Embryonic facial prominence (tissue), 1 donor: ENCODE measurements around the gene STX1A.
"Not testable (repeated sequence)": the region's sequence is repeated elsewhere in the genome, so short reads cannot be mapped to it uniquely, and the experiment has no call there.

ENCODE experiments used
- DNase-seq: peaks from one replicate; pipeline ENCODE4 v3.0.0-alpha.2; 2016; ENCODE audit errors: extremely low spot score

The STX1A gene

GRCh38 chr7:73735528-73735905 is 16.0 kb upstream of the STX1A start:
- no peak for DNase-seq

- no peak for DNase-seq
Observed at GRCh38 chr7:73734619-73735527, 15.4 kb upstream of the STX1A start.

- no peak for DNase-seq
Observed at GRCh38 chr7:73732397-73732796, 12.9 kb upstream of the STX1A start.

GRCh38 chr7:73730485-73730884 is 11.0 kb upstream of the STX1A start:
- DNase-seq, result no peak

- no peak for DNase-seq
Observed at GRCh38 chr7:73728551-73728950, 9.1 kb upstream of the STX1A start.

- no peak for DNase-seq
Observed at GRCh38 chr7:73727952-73728351, 8.5 kb upstream of the STX1A start.

- DNase-seq, result no peak
Observed at GRCh38 chr7:73726083-73726466, 6.6 kb upstream of the STX1A start.

- no peak for DNase-seq
Observed at GRCh38 chr7:73723813-73724212, 4.3 kb upstream of the STX1A start.

GRCh38 chr7:73722785-73723184 is 3.3 kb upstream of the STX1A start:
- DNase-seq, result no peak

GRCh38 chr7:73722182-73722581 is 2.7 kb upstream of the STX1A start:
- not testable (repeated sequence) for DNase-seq

GRCh38 chr7:73721377-73721817 is 1.9 kb upstream of the STX1A start:
- DNase-seq, result no peak

- DNase-seq, result not testable (repeated sequence)
Observed at GRCh38 chr7:73720443-73720842, 974 bp upstream of the STX1A start.

GRCh38 chr7:73719806-73720169 is 319 bp upstream of the STX1A start:
- no peak for DNase-seq

GRCh38 chr7:73718438-73718881 is 1.0 kb downstream of the STX1A start:
- no peak for DNase-seq

GRCh38 chr7:73717991-73718405 is 1.5 kb downstream of the STX1A start:
- no peak for DNase-seq

- no peak for DNase-seq
Observed at GRCh38 chr7:73717025-73717807, 2.3 kb downstream of the STX1A start.

GRCh38 chr7:73716318-73716890 is 3.1 kb downstream of the STX1A start:
- DNase-seq, result no peak

- DNase-seq, result no peak
Observed at GRCh38 chr7:73715648-73716317, 3.7 kb downstream of the STX1A start.

- DNase-seq, result not testable (repeated sequence)
Observed at GRCh38 chr7:73713319-73713718, 6.2 kb downstream of the STX1A start.

GRCh38 chr7:73712773-73713172 is 6.7 kb downstream of the STX1A start:
- no peak for DNase-seq

GRCh38 chr7:73708961-73709549 is 10.4 kb downstream of the STX1A start:
- no peak for DNase-seq
